Naive B cell (primary cell): ENCODE data around the gene CD72. TPM values are rescaled to one million over a fixed set of nuclear protein-coding genes. Genes with fewer than 3 reads are reported as not detected.
A peak's percentile ranks its signal among the peaks of the same experiment; 100 is the strongest.
"Not testable (repeated sequence)": the region's sequence is repeated elsewhere in the genome, so short reads cannot be mapped to it uniquely, and the experiment has no call there.

Source experiments
- ATAC-seq, 2 donors: fragments of 150-1000 bp; cut with Tn5 transposase; 2 replicates each; pipeline ENCODE4 v1.10.0; 2021; ENCODE audit warnings: low read depth in 2 of 2, mild to moderate bottlenecking in 2 of 2, moderate library complexity in 2 of 2
- DNase-seq: peaks from one replicate; pipeline ENCODE4 v3.0.0; 2022
- H3K27ac Mint-ChIP-seq, 6 donors: one replicate each; pipeline ENCODE4 v1.8.0; 2020 to 2022; ENCODE audit warnings: mild to moderate bottlenecking in 6 of 6, mixed read lengths in 6 of 6, moderate library complexity in 5 of 6, inconsistent platforms in 2 of 6
- H3K27me3 Mint-ChIP-seq, 3 donors: one replicate each; pipeline ENCODE4 v1.8.0; 2021 to 2022; ENCODE audit warnings: mixed read lengths in 3 of 3, mild to moderate bottlenecking in 1 of 3
- H3K36me3 Mint-ChIP-seq, 2 donors: one replicate each; pipeline ENCODE4 v1.8.0; 2020 to 2022; ENCODE audit warnings: mixed read lengths in 2 of 2, inconsistent platforms in 1 of 2, mild to moderate bottlenecking in 1 of 2
- H3K4me1 Mint-ChIP-seq, 3 donors: one replicate each; pipeline ENCODE4 v1.8.0; 2020 to 2022; ENCODE audit warnings: mixed read lengths in 3 of 3, inconsistent platforms in 1 of 3, mild to moderate bottlenecking in 1 of 3, moderate library complexity in 1 of 3
- H3K4me3 Mint-ChIP-seq, 8 donors: one replicate each; pipeline ENCODE4 v1.8.0; 2020 to 2022; ENCODE audit warnings: mild to moderate bottlenecking in 8 of 8, mixed read lengths in 8 of 8, moderate library complexity in 8 of 8, inconsistent platforms in 2 of 8
- H3K9me3 Mint-ChIP-seq, 7 donors: one replicate each; pipeline ENCODE4 v1.8.0; 2020 to 2022; ENCODE audit warnings: mixed read lengths in 7 of 7, mild to moderate bottlenecking in 5 of 7, inconsistent platforms in 2 of 7, moderate library complexity in 1 of 7
- polyA plus RNA-seq, 6 donors: library from polyadenylated mRNA; unstranded; fragments of 300-500 nt; fragmentation: Illumina TruSeq; gene quantifications; one replicate each; pipeline ENCODE4 v1.2.3, GENCODE V29; 2021; ENCODE audit warnings: low read depth in 6 of 6

Gene CD72
- polyA plus RNA-seq, 6 donors from 2014 or later, result 293 to 418 (median 315) TPM

DNA sequence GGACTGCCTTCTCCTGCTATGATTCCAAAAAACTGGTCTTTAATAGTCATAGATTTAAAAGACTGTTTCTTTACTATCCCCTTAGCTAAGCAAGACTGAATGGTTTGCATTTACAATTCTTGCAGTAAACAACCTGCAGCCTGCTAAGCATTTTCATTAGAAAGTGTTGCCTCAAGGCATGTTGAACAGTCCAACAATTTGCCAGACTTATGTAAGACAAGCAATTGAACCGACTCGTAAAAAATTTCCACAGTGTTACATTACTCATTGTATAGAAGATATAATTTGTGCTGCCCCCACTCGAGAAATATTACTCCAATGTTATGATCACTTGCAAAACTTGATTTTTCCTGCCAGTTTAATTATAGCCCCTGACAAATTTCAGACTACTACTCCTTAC, 33.5 kb downstream of the CD72 start:
- not testable (repeated sequence) for DNase-seq, H3K27ac Mint-ChIP-seq, ATAC-seq, H3K4me1 Mint-ChIP-seq, H3K27me3 Mint-ChIP-seq, H3K4me3 Mint-ChIP-seq
- Mint-ChIP-seq H3K36me3 (peaks cover 18 to 23% of the 10 kb centered on the region in 2 donors), H3K9me3 (peaks cover 7 to 42% (median 34%) of the 10 kb centered on the region in 7 donors)

DNA sequence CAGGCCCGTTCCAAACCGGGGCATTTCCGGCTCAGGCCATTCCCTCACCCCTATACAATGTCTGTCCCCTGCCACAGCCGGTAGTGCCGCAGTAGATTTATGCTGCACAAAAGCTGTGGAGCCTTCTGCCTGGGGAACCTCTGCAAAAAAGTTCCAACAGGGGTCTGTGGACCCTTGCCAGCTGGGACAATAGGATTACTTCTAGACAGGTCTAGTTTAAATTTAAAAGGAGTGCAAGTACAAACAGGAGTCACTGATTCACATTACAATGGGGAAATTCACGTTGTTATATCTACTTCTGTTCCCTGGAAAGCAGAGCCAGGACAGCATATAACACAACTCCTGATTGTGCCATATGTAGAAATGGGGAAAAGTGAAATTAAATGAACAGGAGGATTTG, 34.7 kb downstream of the CD72 start:
- not testable (repeated sequence) for H3K4me3 Mint-ChIP-seq, DNase-seq, H3K27me3 Mint-ChIP-seq, ATAC-seq, H3K4me1 Mint-ChIP-seq, H3K27ac Mint-ChIP-seq
- Mint-ChIP-seq H3K36me3 (peaks cover 22 to 29% of the 10 kb centered on the region in 2 donors), H3K9me3 (peaks cover 10 to 50% (median 43%) of the 10 kb centered on the region in 7 donors)

DNA sequence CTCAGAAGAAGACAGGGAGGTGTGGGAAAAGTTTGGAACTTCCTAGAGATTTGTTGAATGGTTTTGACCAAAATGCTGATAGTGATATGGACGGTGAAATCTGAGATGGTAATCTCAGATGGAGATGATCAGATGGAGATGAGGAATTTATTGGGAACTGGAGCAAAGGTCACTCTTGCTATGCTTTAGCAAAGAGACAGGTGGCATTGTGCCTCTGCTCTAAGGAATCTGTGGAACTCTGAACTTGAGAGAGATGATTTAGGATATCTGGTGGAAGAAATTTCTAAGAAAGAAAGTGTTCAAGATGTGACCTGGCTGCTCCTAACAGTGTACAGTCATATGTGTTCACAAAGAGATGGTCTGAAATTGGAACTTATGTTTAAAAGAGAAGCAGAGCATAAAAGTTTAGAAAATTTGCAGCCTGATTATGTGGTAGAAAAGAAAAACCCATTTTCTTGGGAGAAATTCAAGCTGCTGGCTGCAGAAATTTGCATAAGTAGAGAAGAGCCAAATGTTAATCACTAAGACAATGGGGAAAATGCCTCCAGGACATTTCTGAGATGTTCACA, 38.5 kb downstream of the CD72 start:
- not testable (repeated sequence) for DNase-seq, H3K4me1 Mint-ChIP-seq, ATAC-seq, H3K27me3 Mint-ChIP-seq, H3K4me3 Mint-ChIP-seq, H3K27ac Mint-ChIP-seq
- Mint-ChIP-seq H3K9me3 (peaks cover 9 to 32% (median 28%) of the 10 kb centered on the region in 7 donors), H3K36me3 (peaks cover 15 to 29% of the 10 kb centered on the region in 2 donors)

DNA sequence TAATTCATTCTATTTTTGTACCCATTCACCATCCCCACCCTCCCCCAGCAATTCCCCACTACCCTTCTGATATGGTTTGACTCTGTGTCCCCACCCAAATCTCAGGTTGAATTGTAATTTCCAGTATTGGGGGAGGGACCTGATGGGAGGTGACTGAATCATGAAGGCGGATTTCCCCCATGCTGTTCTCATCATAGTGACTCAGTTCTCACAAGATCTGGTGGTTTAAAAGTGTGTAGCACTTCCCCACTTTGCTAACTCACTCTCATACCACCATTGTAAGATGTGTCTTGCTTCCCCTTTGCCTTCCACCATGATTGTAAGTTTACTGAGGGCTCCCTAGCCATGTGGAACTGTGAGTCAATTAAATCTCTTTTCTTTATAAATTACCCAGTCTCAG, 39.1 kb downstream of the CD72 start:
- DNase-seq, result no peak
- Mint-ChIP-seq H3K4me1 (no peaks in the 10 kb centered on the region), H3K27ac (no peak overlapping the region), H3K4me3 (no peak overlapping the region), H3K27me3 (no peaks in the 10 kb centered on the region), H3K36me3 (peaks cover 13 to 29% of the 10 kb centered on the region in 2 donors), H3K9me3 (peaks cover 9 to 32% (median 28%) of the 10 kb centered on the region in 7 donors)
- no peak for ATAC-seq

DNA sequence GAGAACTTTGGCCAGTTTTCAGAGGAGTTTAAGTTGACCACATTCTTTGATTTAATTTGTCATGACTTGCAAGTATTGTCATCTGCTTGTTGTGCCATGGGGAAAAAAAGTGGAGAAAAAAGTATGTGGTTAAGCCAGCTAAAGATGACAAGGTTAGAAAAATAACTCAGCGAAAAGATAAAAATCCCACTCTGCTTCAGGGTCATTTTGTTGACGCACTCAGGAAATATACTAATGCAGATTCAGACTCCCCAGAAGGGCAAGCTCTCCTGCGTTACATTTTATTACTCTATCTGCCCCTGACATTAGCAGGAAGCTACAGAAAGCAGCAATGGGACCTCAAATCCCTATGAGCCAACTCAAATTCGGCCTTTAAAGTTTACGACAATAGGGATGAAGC, 40.7 kb downstream of the CD72 start:
- Mint-ChIP-seq H3K9me3 (peaks cover 9 to 32% (median 28%) of the 10 kb centered on the region in 7 donors), H3K36me3 (peaks cover 11 to 27% of the 10 kb centered on the region in 2 donors), H3K4me1 (no peaks in the 10 kb centered on the region), H3K27ac (no peak overlapping the region), H3K27me3 (no peaks in the 10 kb centered on the region), H3K4me3 (no peak overlapping the region)
- ATAC-seq (no peak), DNase-seq (no peak)

DNA sequence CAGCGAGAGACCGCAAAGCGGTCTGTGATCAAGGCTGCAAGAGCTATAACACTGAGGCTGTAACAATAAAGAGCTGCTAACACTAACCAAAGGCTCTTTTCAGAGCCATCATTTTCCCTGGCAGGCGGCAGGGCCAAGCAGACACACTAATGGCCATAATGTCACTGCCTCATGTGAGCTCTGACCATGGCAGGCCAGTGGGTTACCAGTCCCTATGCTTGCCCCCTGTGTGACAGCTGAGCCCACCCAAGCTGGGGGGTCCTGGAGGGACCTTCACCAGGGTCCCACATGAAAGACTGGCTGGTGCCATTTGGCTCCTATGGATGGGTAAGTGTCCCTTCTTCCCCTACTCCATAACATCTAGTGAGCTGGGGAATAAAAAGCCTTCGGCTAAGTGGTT, 42.7 kb downstream of the CD72 start:
- peaks cover 8 to 13% of the 10 kb centered on the region in 2 donors for H3K36me3 Mint-ChIP-seq
- peaks cover 7 to 20% (median 15%) of the 10 kb centered on the region in 7 donors for H3K9me3 Mint-ChIP-seq
- no peak for DNase-seq
- ATAC-seq, result no peak
- H3K27me3 Mint-ChIP-seq, result no peaks in the 10 kb centered on the region
- peaks cover 7 to 8% (median 7%) of the 10 kb centered on the region in 3 donors for H3K4me1 Mint-ChIP-seq
- H3K27ac Mint-ChIP-seq, result no peak overlapping the region
- no peak overlapping the region for H3K4me3 Mint-ChIP-seq

DNA sequence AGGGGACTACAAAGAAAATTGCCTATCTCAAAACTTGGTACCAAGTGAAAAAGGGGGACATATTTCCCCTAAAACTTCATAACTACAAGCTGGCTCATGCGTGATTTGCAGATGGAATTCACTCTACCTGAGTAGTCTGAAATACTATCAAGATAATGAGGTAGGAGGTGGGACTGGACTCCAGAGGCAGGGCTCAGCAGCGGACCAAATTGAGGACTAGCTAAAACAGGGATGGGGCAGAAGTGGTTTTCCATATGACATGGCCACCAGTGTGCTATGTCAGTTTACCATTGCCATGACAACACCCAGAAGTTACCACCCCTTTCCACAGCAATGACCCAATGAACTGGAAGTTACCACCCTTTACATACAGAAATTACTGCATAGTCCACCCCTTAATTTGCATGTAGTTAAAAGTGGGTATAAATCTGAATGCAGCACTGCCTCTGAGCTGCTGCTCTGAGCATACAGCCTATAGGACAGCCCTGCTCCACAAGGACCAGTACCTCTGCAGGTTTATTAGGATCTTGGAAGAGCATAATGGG, 43.6 kb downstream of the CD72 start:
- ATAC-seq (no peak), DNase-seq (no peak)
- peaks cover 12 to 15% (median 12%) of the 10 kb centered on the region in 3 donors for H3K4me1 Mint-ChIP-seq
- H3K27me3 Mint-ChIP-seq, result no peaks in the 10 kb centered on the region
- peak overlapping the region in 1 of 6 donors; percentile 43 for H3K27ac Mint-ChIP-seq
- H3K9me3 Mint-ChIP-seq, result peaks cover 4 to 15% (median 9%) of the 10 kb centered on the region in 7 donors
- peaks cover 4 to 6% of the 10 kb centered on the region in 2 donors for H3K36me3 Mint-ChIP-seq
- H3K4me3 Mint-ChIP-seq, result no peak overlapping the region

DNA sequence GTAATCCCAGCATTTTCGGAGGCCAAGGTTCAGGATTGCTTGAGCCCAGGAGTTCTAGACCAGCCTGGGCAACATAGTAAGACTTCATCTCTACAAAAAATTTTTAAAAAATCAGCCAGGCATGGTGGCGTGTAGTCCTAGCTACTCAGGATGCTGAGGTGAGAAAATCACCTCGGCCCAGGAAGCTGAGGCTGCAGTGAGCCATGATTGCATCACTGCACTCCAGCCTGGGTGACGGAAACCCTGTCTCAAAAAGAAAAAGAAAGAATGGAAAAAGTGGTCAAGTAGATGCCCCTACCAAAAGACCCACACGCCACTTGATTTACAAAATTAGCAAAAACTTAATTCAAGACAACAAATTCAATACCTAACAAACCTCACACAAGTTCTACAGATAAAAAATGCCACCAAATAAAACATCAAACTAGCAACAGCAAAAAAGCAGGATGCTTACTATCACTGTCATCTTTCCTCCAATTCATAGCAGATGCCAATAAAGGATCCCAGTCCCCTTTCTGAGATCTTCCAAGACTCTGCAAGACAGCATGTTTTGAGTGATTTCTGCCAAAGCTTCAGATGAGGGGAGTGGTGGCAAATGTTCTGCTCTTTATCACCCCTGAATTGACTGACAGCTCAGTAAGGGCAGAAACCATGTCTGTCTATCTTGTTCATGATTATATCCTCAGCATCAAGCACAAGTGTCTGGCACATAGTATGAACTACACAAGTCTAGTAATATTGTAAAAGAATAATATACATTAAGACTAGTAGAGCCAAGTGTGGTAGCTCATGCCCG, 47.3 kb downstream of the CD72 start:
- Mint-ChIP-seq H3K36me3 (no peaks in the 10 kb centered on the region), H3K27ac (peak overlapping the region in 4 of 6 donors; percentile 55 to 89 (median 82)), H3K9me3 (no peaks in the 10 kb centered on the region), H3K4me3 (peak overlapping the region in 2 of 8 donors; percentile 9 to 22), H3K4me1 (peaks cover 20 to 24% (median 20%) of the 10 kb centered on the region in 3 donors), H3K27me3 (no peaks in the 10 kb centered on the region)
- peak; percentile 68 to 74 for ATAC-seq
- DNase-seq, result no peak

DNA sequence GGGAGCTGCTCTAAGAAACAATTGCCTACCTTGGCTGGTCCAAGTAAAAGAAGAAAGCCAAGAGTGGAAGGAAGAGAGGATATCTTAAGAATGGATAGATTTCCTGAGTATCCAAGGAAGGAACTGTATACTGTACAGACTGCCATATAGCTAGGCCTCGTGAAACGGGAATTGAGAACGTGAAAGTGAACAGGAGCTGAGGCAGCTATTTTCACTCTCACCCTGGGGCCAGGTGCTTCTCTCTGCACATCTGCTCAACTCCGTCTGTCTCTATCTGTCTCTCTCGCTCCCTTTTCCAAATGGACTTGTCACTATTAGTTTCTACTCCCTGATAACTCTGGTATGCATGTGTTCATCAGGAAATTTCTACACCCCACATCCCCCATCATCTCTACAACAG, 49.0 kb downstream of the CD72 start:
- H3K27ac Mint-ChIP-seq, result peak overlapping the region in 3 of 6 donors; percentile 13 to 90 (median 81)
- no peak for DNase-seq
- peak overlapping the region in 1 of 8 donors; percentile 42 for H3K4me3 Mint-ChIP-seq
- H3K36me3 Mint-ChIP-seq, result peaks cover 0 to 3% of the 10 kb centered on the region in 2 donors
- H3K27me3 Mint-ChIP-seq, result no peaks in the 10 kb centered on the region
- H3K9me3 Mint-ChIP-seq, result no peaks in the 10 kb centered on the region
- peak; percentile 18 to 28 for ATAC-seq
- H3K4me1 Mint-ChIP-seq, result peaks cover 21 to 24% (median 22%) of the 10 kb centered on the region in 3 donors

DNA sequence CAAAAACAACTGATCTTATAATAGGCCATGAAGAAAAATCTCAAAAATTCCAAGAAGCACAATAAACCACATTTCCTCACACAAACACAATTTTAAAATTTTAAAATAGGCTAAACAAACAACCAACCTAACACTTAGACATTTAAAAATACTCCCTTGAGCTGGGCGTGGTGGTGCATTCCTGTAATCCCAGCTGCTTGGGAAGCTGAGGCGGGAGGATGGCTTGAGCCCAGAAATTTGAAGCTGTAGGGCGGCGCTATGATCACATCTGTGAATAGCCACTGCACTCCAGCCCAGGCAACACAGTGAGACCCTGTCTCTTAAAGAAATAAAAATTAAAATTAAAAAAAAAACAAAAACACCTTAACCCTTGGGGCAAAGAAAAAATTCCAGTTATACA, 50.0 kb downstream of the CD72 start:
- Mint-ChIP-seq H3K9me3 (no peaks in the 10 kb centered on the region), H3K27ac (peak overlapping the region in 1 of 6 donors; percentile 22), H3K4me1 (peaks cover 24 to 32% (median 30%) of the 10 kb centered on the region in 3 donors), H3K27me3 (no peaks in the 10 kb centered on the region), H3K4me3 (no peak overlapping the region), H3K36me3 (peaks cover 0 to 9% of the 10 kb centered on the region in 2 donors)
- ATAC-seq (no peak), DNase-seq (no peak)

DNA sequence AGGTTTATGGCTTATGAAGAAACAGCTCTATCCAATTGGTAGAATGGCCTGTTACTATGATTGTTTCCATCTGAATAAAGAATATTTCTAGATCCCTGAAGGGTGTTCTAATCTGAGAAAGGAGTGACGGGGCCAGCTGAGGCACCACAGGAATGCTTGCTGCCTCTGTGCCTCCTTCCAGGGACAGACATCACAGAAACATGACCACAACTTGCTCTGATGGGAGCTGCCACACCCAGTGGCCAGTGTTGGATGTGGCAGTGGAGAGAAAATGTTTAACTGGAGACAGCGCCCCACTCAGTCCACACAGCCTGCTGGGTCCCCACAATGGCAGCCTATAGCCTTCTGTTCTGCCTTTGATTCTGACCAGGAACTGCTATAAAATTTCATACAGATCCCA, 51.8 kb downstream of the CD72 start:
- H3K27ac Mint-ChIP-seq, result peak overlapping the region in 1 of 6 donors; percentile 56
- no peaks in the 10 kb centered on the region for H3K9me3 Mint-ChIP-seq
- peaks cover 24 to 33% (median 32%) of the 10 kb centered on the region in 3 donors for H3K4me1 Mint-ChIP-seq
- DNase-seq (no peak), ATAC-seq (no peak)
- no peaks in the 10 kb centered on the region for H3K27me3 Mint-ChIP-seq
- peak overlapping the region in 1 of 8 donors; percentile 7 for H3K4me3 Mint-ChIP-seq
- H3K36me3 Mint-ChIP-seq, result peaks cover 0 to 9% of the 10 kb centered on the region in 2 donors

DNA sequence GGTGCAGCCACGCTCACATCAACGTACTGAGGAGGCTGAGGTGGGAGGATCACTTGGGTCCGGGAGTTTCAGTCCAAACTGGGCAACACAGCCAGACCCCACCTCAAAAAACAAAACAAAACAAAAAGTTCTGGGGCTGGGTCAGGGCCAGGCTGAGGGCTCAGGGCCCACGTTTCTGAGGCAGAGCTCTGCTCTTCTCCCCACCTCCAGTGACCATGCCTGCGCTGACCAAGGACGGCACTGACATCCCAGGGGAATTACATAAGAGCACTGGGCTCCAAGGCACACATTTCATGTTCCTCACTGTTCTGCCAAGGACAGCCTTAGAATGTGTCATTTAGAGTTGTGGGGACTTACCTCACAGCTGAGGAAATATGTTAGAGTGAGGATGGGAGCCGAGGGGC, 53.6 kb downstream of the CD72 start:
- ATAC-seq (no peak), DNase-seq (no peak)
- Mint-ChIP-seq H3K4me3 (no peak overlapping the region), H3K36me3 (peaks cover 0 to 9% of the 10 kb centered on the region in 2 donors), H3K9me3 (no peaks in the 10 kb centered on the region), H3K4me1 (peaks cover 8 to 21% (median 20%) of the 10 kb centered on the region in 3 donors), H3K27ac (no peak overlapping the region), H3K27me3 (no peaks in the 10 kb centered on the region)

DNA sequence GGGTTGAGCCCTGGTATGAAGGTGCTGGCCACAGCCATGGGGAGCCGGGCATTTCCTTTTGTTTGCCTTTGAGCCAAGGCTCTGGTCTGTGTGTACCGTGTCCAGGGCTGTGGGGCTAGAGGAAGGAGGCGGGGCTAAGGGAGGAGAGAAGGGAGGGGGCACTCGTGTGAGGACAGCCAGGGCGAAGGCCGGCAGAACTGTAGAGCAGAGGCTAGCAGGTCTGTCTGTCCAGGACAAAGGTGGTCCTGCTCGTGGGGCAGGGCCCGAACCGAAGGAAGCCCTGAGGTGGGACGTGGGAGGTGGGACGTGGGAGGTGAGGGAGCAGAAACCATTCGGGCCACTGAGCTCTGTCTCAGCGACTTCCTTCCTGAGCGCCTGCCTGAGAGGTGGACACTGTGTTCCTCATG, 54.4 kb downstream of the CD72 start:
- H3K27me3 Mint-ChIP-seq, result no peaks in the 10 kb centered on the region
- no peak overlapping the region for H3K4me3 Mint-ChIP-seq
- H3K9me3 Mint-ChIP-seq, result no peaks in the 10 kb centered on the region
- peak overlapping the region in 1 of 6 donors; percentile 96 for H3K27ac Mint-ChIP-seq
- ATAC-seq (no peak), DNase-seq (no peak)
- peaks cover 0 to 9% of the 10 kb centered on the region in 2 donors for H3K36me3 Mint-ChIP-seq
- H3K4me1 Mint-ChIP-seq, result peaks cover 10 to 13% (median 12%) of the 10 kb centered on the region in 3 donors
